PFSK-1 (cell line): ENCODE measurements around the gene CD48.

Experiments
- FOXP2 ChIP-seq: optimal IDR thresholded peaks from 2 replicates; pipeline ENCODE3; 2011; ENCODE audit warnings: borderline replicate concordance, control low read depth, inconsistent platforms; ENCODE audit not compliant: insufficient read depth; ENCODE audit errors: extremely low read length, extremely low read depth
- POLR2AphosphoS5 ChIP-seq: IDR thresholded peaks from 2 replicates; pipeline ENCODE4 v1.6.1; 2012; ENCODE audit warnings: low read depth, mild to moderate bottlenecking, control low read depth, low read length, moderate library complexity
- SIN3A ChIP-seq: IDR thresholded peaks from 2 replicates; pipeline ENCODE4 v1.6.1; 2012; ENCODE audit warnings: mild to moderate bottlenecking, low read length, moderate library complexity, borderline replicate concordance; ENCODE audit not compliant: insufficient read depth
- TAF1 ChIP-seq: IDR thresholded peaks from 2 replicates; pipeline ENCODE4 v1.6.1; 2012; ENCODE audit warnings: low read length, control low read depth, borderline replicate concordance; ENCODE audit not compliant: insufficient read depth
- TF ChIP-seq, protein P1 (sequence below), 2 experiments: IDR thresholded peaks; 2 replicates each; pipeline versions ENCODE4 v1.6.1 to v1.8.0; 2011 to 2012; ENCODE audit warnings: low read depth in 2 of 2, low read length in 2 of 2, control low read depth in 1 of 2, inconsistent platforms in 1 of 2, mild to moderate bottlenecking in 1 of 2, moderate library complexity in 1 of 2; ENCODE audit not compliant: insufficient read depth in 1 of 2

DNA sequence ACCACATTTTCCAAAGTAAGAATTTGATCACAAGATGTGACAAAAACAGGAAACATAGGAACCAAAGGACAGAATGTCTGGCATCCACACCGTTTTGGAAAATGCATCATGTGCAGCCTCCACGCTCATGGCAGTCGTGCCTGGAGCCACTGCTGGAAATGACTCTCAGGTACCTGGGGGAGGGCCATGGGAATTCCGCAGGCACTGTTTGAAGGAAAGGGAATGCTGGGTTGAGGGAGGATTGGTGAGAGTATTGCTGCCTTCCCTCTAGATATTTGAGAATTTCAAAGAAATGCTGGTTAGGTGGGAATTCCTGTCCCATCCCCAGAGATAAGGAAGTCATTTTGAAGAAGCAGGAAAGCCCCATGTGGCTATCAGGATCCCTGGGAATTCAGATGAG, 75.5 kb downstream of the CD48 start:
- TF ChIP-seq, protein P1, sequence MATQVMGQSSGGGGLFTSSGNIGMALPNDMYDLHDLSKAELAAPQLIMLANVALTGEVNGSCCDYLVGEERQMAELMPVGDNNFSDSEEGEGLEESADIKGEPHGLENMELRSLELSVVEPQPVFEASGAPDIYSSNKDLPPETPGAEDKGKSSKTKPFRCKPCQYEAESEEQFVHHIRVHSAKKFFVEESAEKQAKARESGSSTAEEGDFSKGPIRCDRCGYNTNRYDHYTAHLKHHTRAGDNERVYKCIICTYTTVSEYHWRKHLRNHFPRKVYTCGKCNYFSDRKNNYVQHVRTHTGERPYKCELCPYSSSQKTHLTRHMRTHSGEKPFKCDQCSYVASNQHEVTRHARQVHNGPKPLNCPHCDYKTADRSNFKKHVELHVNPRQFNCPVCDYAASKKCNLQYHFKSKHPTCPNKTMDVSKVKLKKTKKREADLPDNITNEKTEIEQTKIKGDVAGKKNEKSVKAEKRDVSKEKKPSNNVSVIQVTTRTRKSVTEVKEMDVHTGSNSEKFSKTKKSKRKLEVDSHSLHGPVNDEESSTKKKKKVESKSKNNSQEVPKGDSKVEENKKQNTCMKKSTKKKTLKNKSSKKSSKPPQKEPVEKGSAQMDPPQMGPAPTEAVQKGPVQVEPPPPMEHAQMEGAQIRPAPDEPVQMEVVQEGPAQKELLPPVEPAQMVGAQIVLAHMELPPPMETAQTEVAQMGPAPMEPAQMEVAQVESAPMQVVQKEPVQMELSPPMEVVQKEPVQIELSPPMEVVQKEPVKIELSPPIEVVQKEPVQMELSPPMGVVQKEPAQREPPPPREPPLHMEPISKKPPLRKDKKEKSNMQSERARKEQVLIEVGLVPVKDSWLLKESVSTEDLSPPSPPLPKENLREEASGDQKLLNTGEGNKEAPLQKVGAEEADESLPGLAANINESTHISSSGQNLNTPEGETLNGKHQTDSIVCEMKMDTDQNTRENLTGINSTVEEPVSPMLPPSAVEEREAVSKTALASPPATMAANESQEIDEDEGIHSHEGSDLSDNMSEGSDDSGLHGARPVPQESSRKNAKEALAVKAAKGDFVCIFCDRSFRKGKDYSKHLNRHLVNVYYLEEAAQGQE (IDR thresholded peaks at IDR 0.05; ENCODE audit: insufficient read depth in 1 of 2, low read depth in 2 of 2, low read length in 2 of 2) = no peak
- no peak for TF ChIP-seq POLR2AphosphoS5
- no peak for TF ChIP-seq TAF1
- TF ChIP-seq SIN3A = no peak
- TF ChIP-seq FOXP2 = no peak
